IPS DF 4.7 (cell line): ENCODE measurements around the gene CRIM1.

Source experiments
- DNase-seq: peaks from one replicate; pipeline ENCODE4 v3.0.0-alpha.2; 2013; ENCODE audit warnings: low spot score; ENCODE audit errors: extremely low read depth

The CRIM1 gene

GRCh38 chr2:36394804-36395203 is 39.2 kb downstream of the CRIM1 start:
- DNase-seq = no peak

- DNase-seq = no peak
Measured at GRCh38 chr2:36395866-36396265, 40.3 kb downstream of the CRIM1 start.

GRCh38 chr2:36396878-36397539 is 41.4 kb downstream of the CRIM1 start:
- DNase-seq = no peak

GRCh38 chr2:36397728-36398413 is 42.3 kb downstream of the CRIM1 start:
- DNase-seq = no peak

GRCh38 chr2:36399050-36399449 is 43.5 kb downstream of the CRIM1 start:
- no peak for DNase-seq

- no peak for DNase-seq
Measured at GRCh38 chr2:36403675-36404230, 48.2 kb downstream of the CRIM1 start.

- no peak for DNase-seq
Measured at GRCh38 chr2:36404318-36404717, 48.7 kb downstream of the CRIM1 start.

- DNase-seq = no peak
Measured at GRCh38 chr2:36404754-36405153, 49.2 kb downstream of the CRIM1 start.

GRCh38 chr2:36405183-36405582 is 49.6 kb downstream of the CRIM1 start:
- no peak for DNase-seq

GRCh38 chr2:36406296-36406695 is 50.7 kb downstream of the CRIM1 start:
- DNase-seq = no peak

- DNase-seq = no peak
Measured at GRCh38 chr2:36407413-36407812, 51.8 kb downstream of the CRIM1 start.

GRCh38 chr2:36408198-36408703 is 52.7 kb downstream of the CRIM1 start:
- DNase-seq = no peak

- DNase-seq = no peak
Measured at GRCh38 chr2:36409335-36409734, 53.8 kb downstream of the CRIM1 start.

GRCh38 chr2:36409935-36410334 is 54.4 kb downstream of the CRIM1 start:
- DNase-seq = no peak

- no peak for DNase-seq
Measured at GRCh38 chr2:36410681-36411080, 55.1 kb downstream of the CRIM1 start.

GRCh38 chr2:36411962-36412444 is 56.4 kb downstream of the CRIM1 start:
- DNase-seq = no peak

- no peak for DNase-seq
Measured at GRCh38 chr2:36413218-36413617, 57.6 kb downstream of the CRIM1 start.

- no peak for DNase-seq
Measured at GRCh38 chr2:36414307-36414706, 58.7 kb downstream of the CRIM1 start.

GRCh38 chr2:36415381-36416022 is 59.9 kb downstream of the CRIM1 start:
- no peak for DNase-seq

GRCh38 chr2:36416370-36417165 is 61.0 kb downstream of the CRIM1 start:
- no peak for DNase-seq

- DNase-seq = no peak
Measured at GRCh38 chr2:36420569-36421181, 65.1 kb downstream of the CRIM1 start.
